ENCODE measurements around the gene CD3G. TPM values are rescaled to one million over a fixed set of nuclear protein-coding genes. Genes with fewer than 3 reads are reported as not detected.
"Not testable (repeated sequence)": the region's sequence is repeated elsewhere in the genome, so short reads cannot be mapped to it uniquely, and the experiment has no call there.

Gene CD3G
- total RNA-seq, 3 donors from 2014 or later, result 0.80 to 122 (median 1.2) TPM

DNA sequence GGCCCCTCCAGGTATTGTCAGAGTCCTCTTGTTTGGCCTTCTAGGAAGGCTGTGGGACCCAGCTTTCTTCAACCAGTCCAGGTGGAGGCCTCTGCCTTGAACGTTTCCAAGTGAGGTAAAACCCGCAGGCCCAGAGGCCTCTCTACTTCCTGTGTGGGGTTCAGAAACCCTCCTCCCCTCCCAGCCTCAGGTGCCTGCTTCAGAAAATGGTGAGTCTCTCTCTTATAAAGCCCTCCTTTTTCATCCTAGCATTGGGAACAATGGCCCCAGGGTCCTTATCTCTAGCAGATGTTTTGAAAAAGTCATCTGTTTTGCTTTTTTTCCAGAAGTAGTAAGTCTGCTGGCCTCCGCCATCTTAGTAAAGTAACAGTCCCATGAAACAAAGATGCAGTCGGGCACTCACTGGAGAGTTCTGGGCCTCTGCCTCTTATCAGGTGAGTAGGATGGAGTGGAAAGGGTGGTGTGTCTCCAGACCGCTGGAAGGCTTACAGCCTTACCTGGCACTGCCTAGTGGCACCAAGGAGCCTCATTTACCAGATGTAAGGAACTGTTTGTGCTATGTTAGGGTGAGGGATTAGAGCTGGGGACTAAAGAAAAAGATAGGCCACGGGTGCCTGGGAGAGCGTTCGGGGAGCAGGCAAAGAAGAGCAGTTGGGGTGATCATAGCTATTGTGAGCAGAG lies 39.4 kb upstream of the CD3G start, which contains the start of gene CD3E:
Gene CD3E (plus strand): TSS at position 163 of the 681 bp plus-strand sequence. CDS start 223 bp downstream, at position 386.
- no peak within 1 kb of the TSS for H3K27ac ChIP-seq
- DNase-seq (ENCODE audit: low spot score in 2 of 2), result no peak
- TF ChIP-seq POLR2A (IDR thresholded peaks at IDR 0.05) (no peak), POLR2AphosphoS5 (IDR thresholded peaks at IDR 0.05) (no peak)
- TF ChIP-seq, protein P1, sequence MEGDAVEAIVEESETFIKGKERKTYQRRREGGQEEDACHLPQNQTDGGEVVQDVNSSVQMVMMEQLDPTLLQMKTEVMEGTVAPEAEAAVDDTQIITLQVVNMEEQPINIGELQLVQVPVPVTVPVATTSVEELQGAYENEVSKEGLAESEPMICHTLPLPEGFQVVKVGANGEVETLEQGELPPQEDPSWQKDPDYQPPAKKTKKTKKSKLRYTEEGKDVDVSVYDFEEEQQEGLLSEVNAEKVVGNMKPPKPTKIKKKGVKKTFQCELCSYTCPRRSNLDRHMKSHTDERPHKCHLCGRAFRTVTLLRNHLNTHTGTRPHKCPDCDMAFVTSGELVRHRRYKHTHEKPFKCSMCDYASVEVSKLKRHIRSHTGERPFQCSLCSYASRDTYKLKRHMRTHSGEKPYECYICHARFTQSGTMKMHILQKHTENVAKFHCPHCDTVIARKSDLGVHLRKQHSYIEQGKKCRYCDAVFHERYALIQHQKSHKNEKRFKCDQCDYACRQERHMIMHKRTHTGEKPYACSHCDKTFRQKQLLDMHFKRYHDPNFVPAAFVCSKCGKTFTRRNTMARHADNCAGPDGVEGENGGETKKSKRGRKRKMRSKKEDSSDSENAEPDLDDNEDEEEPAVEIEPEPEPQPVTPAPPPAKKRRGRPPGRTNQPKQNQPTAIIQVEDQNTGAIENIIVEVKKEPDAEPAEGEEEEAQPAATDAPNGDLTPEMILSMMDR (IDR thresholded peaks at IDR 0.05), result no peak
- intact Hi-C loops (cut with DNase I; ENCODE audit: low total_unique reads), result no loop called here
- H3K27me3 ChIP-seq, result peaks cover 0 to 5% of the 10 kb centered on the region in 2 donors
- H3K36me3 ChIP-seq, result no peaks in the 10 kb centered on the region
- H3K4me1 ChIP-seq, result no peaks in the 10 kb centered on the region
- no peak within 1 kb of the TSS for H3K4me3 ChIP-seq
- no peaks in the 10 kb centered on the region for H3K9me3 ChIP-seq

DNA sequence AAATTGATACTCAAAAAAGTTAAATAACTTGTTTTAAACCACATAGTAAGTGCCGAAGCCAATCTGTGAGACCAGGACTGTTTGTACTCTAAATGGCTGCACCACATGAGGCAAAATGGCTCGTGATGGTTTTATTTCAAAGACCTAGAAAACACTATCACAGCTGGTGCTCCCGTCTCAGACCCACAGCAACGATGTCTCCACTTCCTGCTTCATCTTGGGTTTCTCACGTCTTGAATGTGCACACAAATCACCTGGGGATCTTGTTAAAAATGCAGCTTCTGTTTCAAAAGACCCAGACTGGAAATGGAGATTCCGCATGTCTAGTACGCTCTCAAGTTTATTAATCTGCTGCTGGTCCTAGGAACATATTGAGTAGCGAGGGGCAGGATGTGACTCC lies 38.4 kb upstream of the CD3G start:
- intact Hi-C loops (cut with DNase I; ENCODE audit: low total_unique reads), result no loop called here
- Histone ChIP-seq H3K4me3 (no peak overlapping the region), H3K9me3 (no peaks in the 10 kb centered on the region), H3K36me3 (no peaks in the 10 kb centered on the region), H3K4me1 (no peaks in the 10 kb centered on the region), H3K27ac (no peak overlapping the region), H3K27me3 (peaks cover 0 to 5% of the 10 kb centered on the region in 2 donors)
- no peak for TF ChIP-seq POLR2A (IDR thresholded peaks at IDR 0.05)
- TF ChIP-seq POLR2AphosphoS5 (IDR thresholded peaks at IDR 0.05), result no peak
- TF ChIP-seq, protein P1 (IDR thresholded peaks at IDR 0.05), result no peak
- DNase-seq (ENCODE audit: low spot score in 2 of 2), result no peak

DNA sequence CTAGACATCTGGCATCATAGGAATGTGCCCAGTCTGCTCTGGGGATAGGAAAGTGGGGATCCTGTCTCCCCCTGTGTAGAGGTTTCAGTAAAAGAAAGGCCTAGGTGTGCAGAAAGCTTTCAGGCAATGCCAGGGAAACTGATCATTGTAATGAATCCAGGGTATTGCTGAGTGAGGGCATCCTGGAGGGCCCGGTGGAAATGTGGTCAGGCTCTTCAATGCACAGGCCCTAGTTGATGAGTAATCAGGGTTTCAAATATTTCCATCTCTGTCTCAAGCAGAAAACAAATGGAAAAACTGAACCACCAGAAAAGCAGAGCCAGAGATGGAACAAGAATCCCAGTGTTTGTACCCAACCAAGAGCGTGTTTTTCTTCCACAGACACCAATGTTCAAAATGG lies 37.6 kb upstream of the CD3G start:
- Histone ChIP-seq H3K36me3 (no peaks in the 10 kb centered on the region), H3K27ac (no peak overlapping the region), H3K4me1 (no peaks in the 10 kb centered on the region), H3K4me3 (no peak overlapping the region), H3K27me3 (peaks cover 0 to 5% of the 10 kb centered on the region in 2 donors), H3K9me3 (no peaks in the 10 kb centered on the region)
- DNase-seq (ENCODE audit: low spot score in 2 of 2), result no peak
- intact Hi-C loops (cut with DNase I; ENCODE audit: low total_unique reads), result no loop called here
- TF ChIP-seq POLR2A (IDR thresholded peaks at IDR 0.05) (no peak), POLR2AphosphoS5 (IDR thresholded peaks at IDR 0.05) (no peak)
- TF ChIP-seq, protein P1 (IDR thresholded peaks at IDR 0.05), result no peak

DNA sequence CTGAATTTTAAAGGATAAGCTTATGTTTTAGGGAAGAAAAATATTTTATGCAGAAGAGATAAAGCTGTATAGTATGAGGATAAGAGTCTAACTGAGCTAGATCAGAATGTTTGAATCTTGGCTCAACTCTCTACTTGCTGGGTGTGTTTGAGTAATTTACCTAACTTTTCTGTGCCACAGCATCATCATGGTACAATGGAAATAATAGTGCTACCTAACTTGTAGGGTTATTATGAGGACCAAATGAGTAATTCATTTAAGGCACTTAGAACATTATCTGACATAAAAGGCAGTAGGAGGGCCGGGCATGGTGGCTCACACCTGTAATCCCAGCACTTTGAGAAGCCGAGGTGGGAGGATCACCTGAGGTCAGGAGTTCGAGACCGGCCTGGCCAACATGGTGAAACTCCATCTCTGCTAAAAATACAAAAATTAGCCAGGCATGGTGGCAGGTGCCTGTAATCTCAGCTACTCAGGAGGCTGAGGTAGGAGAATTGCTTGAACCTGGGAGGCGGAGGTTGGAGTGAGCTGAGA lies 35.1 kb upstream of the CD3G start:
- DNase-seq (ENCODE audit: low spot score in 2 of 2); intact Hi-C loops (cut with DNase I; ENCODE audit: low total_unique reads); H3K4me3 ChIP-seq; H3K36me3 ChIP-seq; H3K9me3 ChIP-seq; H3K27me3 ChIP-seq; H3K4me1 ChIP-seq; H3K27ac ChIP-seq: not testable (repeated sequence)

DNA sequence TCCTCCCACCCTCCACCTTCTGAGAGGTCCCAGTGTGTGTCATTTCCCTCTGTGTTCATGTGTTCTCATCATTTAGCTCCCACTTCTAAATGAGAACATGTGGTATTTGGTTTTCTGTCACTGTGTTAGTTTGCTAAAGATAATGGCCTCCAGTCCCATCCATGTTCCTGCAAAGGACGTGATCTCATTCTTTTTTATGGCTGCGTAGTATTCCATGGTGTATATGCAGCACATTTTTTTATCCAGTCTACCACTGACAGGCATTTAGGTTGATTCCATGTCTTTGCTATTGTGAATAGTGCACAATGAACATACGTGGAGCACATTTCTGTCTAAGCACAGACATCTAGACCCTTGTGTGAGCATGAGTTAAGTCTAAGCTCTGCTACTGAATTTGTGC lies 33.9 kb upstream of the CD3G start:
- intact Hi-C loops (cut with DNase I; ENCODE audit: low total_unique reads), result no loop called here
- peaks cover 0 to 3% of the 10 kb centered on the region in 2 donors for H3K27me3 ChIP-seq
- no peak overlapping the region for H3K27ac ChIP-seq
- no peaks in the 10 kb centered on the region for H3K9me3 ChIP-seq
- DNase-seq (ENCODE audit: low spot score in 2 of 2), result no peak
- H3K4me3 ChIP-seq, result no peak overlapping the region
- no peaks in the 10 kb centered on the region for H3K4me1 ChIP-seq
- TF ChIP-seq, protein P1 (IDR thresholded peaks at IDR 0.05), result no peak
- TF ChIP-seq POLR2A (IDR thresholded peaks at IDR 0.05), result no peak
- H3K36me3 ChIP-seq, result no peaks in the 10 kb centered on the region

Measured in breast epithelium (tissue), 4 donors.